ENCODE results near the gene FBXL20.
"Not testable (repeated sequence)": the region's sequence is repeated elsewhere in the genome, so short reads cannot be mapped to it uniquely, and the experiment has no call there.

Gene FBXL20

DNA sequence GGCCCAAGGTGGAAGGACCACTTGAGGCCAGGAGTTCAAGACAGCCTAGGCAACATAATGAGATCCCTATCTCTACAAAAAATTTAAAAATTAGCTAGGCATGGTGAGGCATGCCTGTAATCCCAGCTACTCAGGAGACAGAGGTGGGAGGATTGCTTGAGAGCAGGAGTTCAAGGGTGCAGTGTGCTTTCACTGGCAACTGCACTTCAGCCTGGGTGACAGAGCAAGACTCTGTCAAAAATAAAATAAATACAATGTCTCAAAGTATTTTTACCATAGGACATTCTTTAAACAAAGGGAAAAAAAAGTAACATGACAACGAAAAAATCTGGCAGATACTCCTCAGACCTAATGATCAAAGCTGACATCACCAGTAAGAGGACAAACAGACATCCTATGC is 72.6 kb downstream of the FBXL20 start:
- no peak for DNase-seq (ENCODE audit: low read depth)

DNA sequence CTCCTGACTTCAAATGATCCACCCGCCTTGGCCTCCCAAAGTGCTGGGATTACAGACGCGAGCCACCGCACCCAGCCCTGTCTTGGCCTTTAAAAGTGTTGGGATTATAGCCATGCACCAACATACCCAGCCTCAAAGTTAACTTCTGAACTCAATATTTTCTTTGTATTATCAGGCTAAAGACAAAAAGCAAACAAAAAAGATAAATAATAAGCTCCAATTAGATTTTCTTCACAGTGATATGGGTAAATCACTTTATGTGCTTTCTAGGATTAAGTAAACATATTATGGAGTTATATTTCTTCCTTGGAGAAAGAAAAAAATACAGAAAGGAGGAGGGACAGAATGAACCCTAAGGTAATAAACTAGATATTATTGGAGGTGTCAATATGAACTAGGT is 74.3 kb downstream of the FBXL20 start:
- no peak for DNase-seq (ENCODE audit: low read depth)

DNA sequence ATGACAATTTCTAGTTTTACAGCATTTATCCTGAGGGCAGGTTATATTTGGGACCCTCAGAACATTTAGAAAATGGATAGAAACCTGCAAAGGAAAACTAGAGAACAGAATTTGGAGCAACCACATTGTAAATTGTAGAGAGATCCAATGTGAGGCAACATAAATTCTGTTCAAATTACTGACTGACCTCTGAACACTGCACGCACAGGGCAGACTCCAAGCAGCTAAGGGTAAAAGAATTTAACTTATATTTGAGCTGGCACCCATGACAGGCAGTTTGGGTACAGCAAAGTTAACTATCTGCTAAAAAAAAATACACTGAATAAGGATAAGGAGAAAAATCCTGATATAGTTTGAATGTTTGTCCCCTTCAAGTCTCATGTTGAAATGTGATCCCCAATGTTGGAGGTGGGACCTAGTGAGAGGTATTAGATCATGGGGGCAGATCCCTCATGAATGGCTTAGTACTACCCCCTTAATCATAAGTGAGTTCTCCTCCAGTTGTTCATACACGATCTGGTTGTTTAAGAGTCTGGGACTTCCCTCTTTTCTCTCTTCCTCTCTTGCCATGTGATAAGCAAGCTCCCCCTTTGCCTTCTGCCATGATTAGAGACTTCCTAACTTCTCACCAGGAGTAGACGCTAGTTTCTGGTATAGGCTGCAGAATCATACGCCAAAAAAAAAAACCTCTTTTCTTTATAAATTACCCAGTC is 75.7 kb downstream of the FBXL20 start:
- no peak for DNase-seq (ENCODE audit: low read depth)

DNA sequence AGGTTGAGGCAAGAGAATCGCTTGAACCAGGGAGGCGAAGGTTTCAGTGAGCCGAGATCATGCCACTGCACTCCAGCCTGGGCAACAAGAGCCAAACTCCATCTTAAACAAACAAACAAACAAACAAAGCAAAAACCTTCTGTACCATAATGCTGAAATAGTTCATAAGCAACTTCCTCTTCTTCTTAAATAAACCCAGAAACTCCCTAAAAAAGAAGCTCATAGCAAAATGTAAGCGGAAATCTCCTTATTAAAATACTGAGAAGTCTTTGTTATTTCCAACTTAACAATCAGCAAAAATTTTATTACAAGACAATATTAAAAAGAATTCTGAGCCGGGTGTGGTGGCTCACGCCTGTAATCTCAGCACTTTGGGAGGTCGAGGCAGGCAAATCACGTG is 82.8 kb downstream of the FBXL20 start:
- no peak for DNase-seq (ENCODE audit: low read depth)

- DNase-seq (ENCODE audit: low read depth), result no peak
Measured at GRCh38 chr17:39306509-39307212, 94.8 kb downstream of the FBXL20 start.

DNA sequence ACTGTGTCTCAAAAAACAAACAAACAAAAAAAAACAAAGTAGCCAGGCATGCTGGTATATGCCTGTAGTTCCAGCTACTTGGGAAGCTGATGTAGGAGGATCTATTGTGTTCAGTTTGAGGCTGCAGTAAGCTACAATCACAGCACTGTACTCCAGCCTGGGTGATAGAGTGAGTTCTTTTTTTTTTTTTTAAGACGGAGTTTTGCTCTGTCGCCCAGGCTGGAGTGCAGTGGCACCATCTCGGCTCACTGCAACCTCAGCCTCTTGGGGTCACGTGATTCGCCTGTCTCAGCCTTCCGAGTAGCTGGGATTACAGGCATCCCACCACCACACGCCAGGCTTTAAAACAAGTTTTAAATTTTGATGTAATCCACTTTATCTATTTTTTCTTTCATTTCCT is 95.4 kb downstream of the FBXL20 start:
- no peak for DNase-seq (ENCODE audit: low read depth)

GRCh38 chr17:39304188-39304587 is 97.2 kb downstream of the FBXL20 start:
- no peak for DNase-seq (ENCODE audit: low read depth)

DNA sequence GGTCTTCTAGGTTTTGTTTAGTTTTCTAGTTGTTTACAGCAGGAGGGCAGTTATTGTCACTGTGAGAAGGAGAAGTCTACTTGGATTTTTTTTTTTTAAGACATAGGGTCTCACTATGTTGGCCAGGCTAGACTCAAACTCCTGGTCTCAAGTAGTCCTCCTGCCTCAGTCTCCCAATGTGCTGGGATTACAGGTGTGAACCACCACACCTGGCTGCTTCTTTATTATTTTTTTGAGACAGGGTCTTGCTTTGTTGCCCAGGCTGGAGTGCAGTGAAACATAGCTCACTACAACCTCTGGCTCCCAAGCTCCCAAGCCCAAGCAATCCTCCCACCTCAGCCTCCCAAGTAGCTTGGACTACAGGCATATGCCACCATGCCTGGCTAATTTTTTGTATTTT is 107.4 kb downstream of the FBXL20 start:
- DNase-seq (ENCODE audit: low read depth), result no peak

DNA sequence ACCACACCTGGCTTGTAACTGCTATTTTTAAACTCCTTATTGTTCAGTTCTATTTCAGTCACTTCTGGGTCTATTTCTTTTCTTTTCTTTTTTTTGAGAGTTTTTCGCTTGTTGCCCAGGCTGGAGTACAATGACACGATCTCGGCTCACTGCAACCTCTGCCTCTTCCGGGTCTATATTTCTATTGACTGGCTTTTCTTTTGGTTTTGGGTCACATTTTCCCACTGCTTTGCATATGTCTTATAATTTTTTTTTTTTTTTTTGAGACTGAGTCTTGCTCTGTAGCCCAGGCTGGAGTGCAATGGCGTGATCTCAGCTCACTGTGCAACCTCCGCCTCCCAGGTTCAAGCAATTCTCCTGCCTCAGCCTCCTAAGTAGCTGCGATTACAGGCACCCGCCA is 108.9 kb downstream of the FBXL20 start:
- DNase-seq (ENCODE audit: low read depth), result not testable (repeated sequence)

GRCh38 chr17:39286513-39286912 is 114.9 kb downstream of the FBXL20 start:
- DNase-seq (ENCODE audit: low read depth), result not testable (repeated sequence)

DNA sequence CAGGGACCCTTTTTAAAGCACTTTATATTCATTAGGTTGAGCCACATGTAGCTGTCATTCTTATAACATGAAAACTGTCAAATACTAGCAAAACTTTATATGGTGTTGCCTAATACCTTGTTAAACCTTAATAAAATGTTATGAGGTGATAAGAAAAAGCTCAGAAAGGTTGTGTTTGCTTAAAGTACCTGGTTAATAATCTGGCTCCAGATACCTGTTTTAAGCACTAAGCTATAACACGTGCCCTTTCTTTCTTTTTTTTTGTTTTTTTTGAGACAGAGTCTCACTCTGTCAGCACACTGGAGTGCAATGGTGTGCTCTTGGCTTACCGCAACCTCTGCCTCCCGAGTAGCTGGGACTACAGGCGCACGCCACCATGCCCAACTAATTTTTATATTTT is 116.7 kb downstream of the FBXL20 start:
- no peak for DNase-seq (ENCODE audit: low read depth)

- DNase-seq (ENCODE audit: low read depth), result no peak
Measured at GRCh38 chr17:39283896-39284295, 117.5 kb downstream of the FBXL20 start.

GRCh38 chr17:39283098-39283497 is 118.3 kb downstream of the FBXL20 start:
- DNase-seq (ENCODE audit: low read depth), result no peak

DNA sequence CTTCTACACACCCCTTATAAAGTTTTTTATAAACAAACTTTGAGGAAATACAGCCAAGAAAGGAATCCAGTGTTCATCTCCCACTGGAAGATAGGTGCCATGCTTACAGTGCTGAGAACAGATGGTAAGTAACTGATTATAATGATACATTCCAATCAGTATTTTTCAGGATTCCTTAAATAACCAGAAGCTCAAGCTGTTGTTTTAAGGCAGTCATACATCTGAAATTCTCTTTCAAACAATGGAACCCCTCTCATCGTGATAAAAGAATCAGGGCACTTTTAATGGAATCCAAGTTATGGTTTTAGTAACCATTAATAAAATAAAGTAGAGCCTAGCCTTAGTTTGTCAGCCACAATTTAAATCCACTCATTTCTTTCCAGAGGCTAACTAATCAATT is 119.6 kb downstream of the FBXL20 start:
- DNase-seq (ENCODE audit: low read depth), result no peak

GRCh38 chr17:39278246-39278645 is 123.2 kb downstream of the FBXL20 start:
- not testable (repeated sequence) for DNase-seq (ENCODE audit: low read depth)

DNA sequence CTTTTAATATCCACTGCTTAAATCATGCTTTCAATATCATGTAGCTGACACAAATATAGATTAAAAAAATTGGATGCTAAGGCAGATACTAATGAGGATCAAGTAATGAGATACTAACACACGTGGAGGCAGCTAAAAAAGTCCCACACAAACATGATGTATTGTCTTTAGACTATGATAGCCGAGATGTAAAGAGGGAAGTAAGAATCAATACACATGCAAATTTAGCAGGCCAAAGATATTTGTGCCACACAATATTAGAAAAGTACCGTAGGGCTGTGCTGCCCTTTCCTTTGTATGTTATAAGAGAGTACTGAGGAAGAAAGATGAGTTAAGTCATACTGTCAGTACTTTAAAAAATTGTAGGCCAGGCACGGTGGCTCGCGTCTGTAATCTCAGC is 124.3 kb downstream of the FBXL20 start:
- DNase-seq (ENCODE audit: low read depth), result no peak

DNA sequence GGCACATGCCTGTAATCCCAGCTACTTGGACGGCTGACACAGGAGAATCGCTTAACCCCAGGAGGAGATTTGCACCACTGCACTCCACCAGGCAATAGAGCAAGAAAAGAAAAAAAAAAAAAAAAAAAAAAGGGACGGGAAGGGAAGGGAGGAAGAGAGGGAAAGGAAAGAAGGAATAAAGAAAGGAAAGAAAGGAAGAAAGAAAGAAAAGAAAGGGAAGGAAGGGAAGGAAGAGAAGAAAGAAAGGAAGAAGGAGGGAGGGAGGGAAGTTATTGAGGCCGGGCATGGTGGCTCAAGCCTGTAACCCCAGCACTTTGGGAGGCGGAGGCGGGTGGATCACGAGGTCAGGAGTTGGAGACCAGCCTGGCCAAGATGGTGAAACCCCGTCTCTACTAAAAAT is 125.3 kb downstream of the FBXL20 start:
- DNase-seq (ENCODE audit: low read depth), result no peak

- DNase-seq (ENCODE audit: low read depth), result no peak
Measured at GRCh38 chr17:39271546-39271945, 129.9 kb downstream of the FBXL20 start.

GRCh38 chr17:39270923-39271322 is 130.5 kb downstream of the FBXL20 start:
- no peak for DNase-seq (ENCODE audit: low read depth)

DNA sequence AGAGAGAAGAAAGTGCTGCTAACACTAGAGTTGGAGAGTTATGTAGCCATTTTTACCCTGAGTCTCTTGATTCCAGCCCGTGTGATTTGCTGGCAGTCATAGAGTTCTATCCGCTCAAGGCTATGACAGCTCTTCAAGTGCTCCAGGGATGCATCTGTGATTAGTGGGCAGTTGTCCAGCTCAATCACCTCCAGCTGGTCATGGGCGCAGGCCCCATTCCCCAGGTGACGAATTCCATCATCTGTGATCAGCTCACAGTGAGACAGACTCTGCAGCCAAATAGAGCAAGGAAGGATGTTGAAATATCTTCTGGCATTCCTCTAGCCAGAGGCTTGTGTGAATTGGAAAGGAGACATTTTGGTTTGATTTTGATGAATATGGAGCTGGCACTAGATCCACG is 137.3 kb downstream of the FBXL20 start:
- DNase-seq (ENCODE audit: low read depth), result no peak

DNA sequence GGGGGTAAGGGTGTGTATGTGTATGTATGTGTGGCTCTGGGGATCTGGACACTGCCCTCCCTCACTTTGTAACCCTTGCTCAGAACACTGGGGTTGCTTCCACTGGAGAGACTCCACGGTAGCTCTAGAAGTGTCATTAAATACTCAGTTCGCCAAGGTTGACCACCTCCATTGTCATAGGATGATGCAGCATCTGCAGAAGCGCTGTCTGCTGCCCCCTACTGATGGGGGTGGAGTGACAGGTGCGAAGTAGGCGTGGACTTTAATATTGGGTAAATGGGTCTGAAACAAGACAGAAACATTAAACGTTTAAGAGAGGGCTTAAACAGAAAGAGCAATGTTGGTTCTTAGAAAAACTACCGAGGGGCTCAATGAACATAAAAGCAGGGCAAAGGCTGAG is 140.1 kb downstream of the FBXL20 start:
- no peak for DNase-seq (ENCODE audit: low read depth)

- DNase-seq (ENCODE audit: low read depth), result no peak
Measured at GRCh38 chr17:39252788-39253460, 148.5 kb downstream of the FBXL20 start.

DNA sequence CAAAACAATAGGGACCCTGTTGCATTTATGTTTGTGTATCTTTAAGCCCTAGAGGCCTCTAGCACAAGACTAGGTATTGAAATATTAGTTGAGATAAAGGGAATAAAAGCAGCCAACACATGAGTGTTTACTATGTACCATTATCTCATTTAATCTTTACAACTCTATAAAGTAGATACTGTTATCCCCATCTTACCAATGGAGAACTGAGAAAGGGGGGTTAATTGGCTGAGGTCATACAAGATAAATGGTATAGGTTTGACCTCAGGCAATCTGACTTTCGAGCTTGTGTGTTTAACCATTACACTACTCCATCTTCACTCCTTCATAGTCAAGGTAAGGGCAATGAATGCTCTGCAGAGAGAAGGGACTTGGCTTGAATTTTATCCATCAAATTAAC is 149.4 kb downstream of the FBXL20 start:
- DNase-seq (ENCODE audit: low read depth), result no peak

Data from stimulated activated CD4-positive, alpha-beta T cell treated with anti-CD3 and anti-CD28 coated beads, Interleukin-2, amount 100 ng/mL, for 4 hours (primary cell).